ENCODE measurements around the gene C20orf202. TPM values are rescaled to one million over a fixed set of nuclear protein-coding genes. Genes with fewer than 3 reads are reported as not detected.

Gene C20orf202
- total and polyA plus RNA-seq, 9 of the 15 experiments (the other 6 are each of a cell fraction or from before 2014, with no cell fraction given), result 0.03 to 0.24 (median 0.15) TPM; not detected in 4

GRCh38 chr20:1207293-1207878 is 4.1 kb downstream of the C20orf202 start:
- FAIRE-seq (no peak), DNase-seq (ENCODE audit: extremely low read depth in 1 of 4, low spot score in 3 of 4) (peak in 1 of 4 experiments; percentile 19), ATAC-seq (peak; percentile 61)
- Histone ChIP-seq H3K36me3 (ENCODE audit: control insufficient read depth, insufficient read depth, low read length) (no peaks in the 10 kb centered on the region), H3K4me2 (ENCODE audit: insufficient read depth, low read length) (no peak overlapping the region), H3K9me1 (ENCODE audit: control insufficient read depth, insufficient read depth, low read length) (no peaks in the 10 kb centered on the region), H3K9me3 (replicated peaks; ENCODE audit: control insufficient read depth, insufficient read depth, low read depth, low read length) (no peaks in the 10 kb centered on the region), H3K4me1 (replicated peaks in 1 of 2; ENCODE audit: control insufficient read depth in 2 of 2, insufficient read depth in 2 of 2, low read length in 2 of 2) (peaks cover 8 to 14% of the 10 kb centered on the region in 2 experiments; a peak in 4 of 5 replicates), H2AFZ (ENCODE audit: low read depth, low read length) (peak overlapping the region; percentile 59; the same call in 1 of the 2 replicates), H3K79me2 (ENCODE audit: control insufficient read depth, insufficient read depth, low read length) (no peaks in the 10 kb centered on the region), H3K4me3 (no peak overlapping the region), H3K9ac (ENCODE audit: insufficient read depth in 1 of 2, low read depth in 2 of 2, low read length in 2 of 2) (no peak overlapping the region), H4K20me1 (replicated peaks; ENCODE audit: control insufficient read depth, insufficient read depth, low read length) (no peaks in the 10 kb centered on the region), H3K27me3 (ENCODE audit: control insufficient read depth in 2 of 2, insufficient read depth in 2 of 2, low read length in 2 of 2) (no peaks in the 10 kb centered on the region), H3K27ac (ENCODE audit: extremely low read depth, low read depth, low read length) (no peak overlapping the region)
- WGBS (ENCODE audit: insufficient coverage, low coverage, missing lambda C conversion rate), result 46% methylated on average over 2 of the region's 3 CpGs
- ChIA-PET CTCF (ENCODE audit: low intra/inter-chr PET ratio) (no interaction called here), POLR2A (interaction anchor here (0.6 kb wide), 1 partner anchor 626 kb away, joined by 3 read pairs; no protein-coding TSS in a partner anchor)
- in situ Hi-C loops (cut with MboI) (no loop called here), intact Hi-C loops (cut with micrococcal nuclease) (no loop called here)
- BruUV-seq (replicated peaks), result no TSS peak
- TF ChIP-seq MAFF (IDR thresholded peaks at IDR 0.05; ENCODE audit: low read length) (no peak), RBM14 (IDR thresholded peaks at IDR 0.05; ENCODE audit: borderline replicate concordance, insufficient read depth, low read depth, low read length) (no peak), ZNF398 (CRISPR knock-in tag; IDR thresholded peaks at IDR 0.05) (no peak), ZBTB43 (CRISPR knock-in tag; IDR thresholded peaks at IDR 0.05) (no peak), ZNF76 (CRISPR knock-in tag; IDR thresholded peaks at IDR 0.05; ENCODE audit: borderline replicate concordance) (no peak), MBD2 (IDR thresholded peaks at IDR 0.05; ENCODE audit: borderline replicate concordance, low read depth) (no peak), ZBTB11 (CRISPR knock-in tag; IDR thresholded peaks at IDR 0.05) (no peak), USF2 (CRISPR knock-in tag; IDR thresholded peaks at IDR 0.05) (peak; percentile 41), USF1 (CRISPR knock-in tag; IDR thresholded peaks at IDR 0.05) (peak; percentile 30; the same call in 1 of the 2 replicates)
